ENCODE data around the gene APBA2. TPM values are rescaled to one million over a fixed set of nuclear protein-coding genes. Genes with fewer than 3 reads are reported as not detected.

APBA2 gene
- total and polyA plus RNA-seq, 11 donors = 0.16 to 1.3 (median 0.40) TPM; not detected in 2

- no peaks in the 10 kb centered on the region for H3K27me3 ChIP-seq
- intact Hi-C loops (cut with DNase I) = no loop called here
- H3K9me3 ChIP-seq = no peaks in the 10 kb centered on the region
- TF ChIP-seq CTCF (IDR thresholded peaks at IDR 0.05) (no peak), POLR2A (IDR thresholded peaks at IDR 0.05) (no peak)
- no peak overlapping the region for H3K27ac ChIP-seq
- 90 to 94% (median 93%) methylated on average over 15 to 18 of the region's 18 CpGs for WGBS, 4 donors
- H3K4me3 ChIP-seq = no peak overlapping the region
- no peak for ATAC-seq
- no peaks in the 10 kb centered on the region for H3K4me1 ChIP-seq
- DNase-seq = no peak
- no peaks in the 10 kb centered on the region for H3K36me3 ChIP-seq
These were observed 167.9 kb downstream of the APBA2 start for GRCh38 chr15:29053661-29054131.

GRCh38 chr15:29054171-29055045 is 168.6 kb downstream of the APBA2 start:
- WGBS, 4 donors = 94 to 96% (median 94%) methylated on average over 23 to 34 of the region's 34 CpGs
- ATAC-seq (peak in 1 of 4 donors; percentile 29), DNase-seq (no peak)
- no peak overlapping the region for H3K4me3 ChIP-seq
- H3K9me3 ChIP-seq = no peaks in the 10 kb centered on the region
- no peaks in the 10 kb centered on the region for H3K27me3 ChIP-seq
- no peak overlapping the region for H3K27ac ChIP-seq
- no peaks in the 10 kb centered on the region for H3K36me3 ChIP-seq
- H3K4me1 ChIP-seq = no peaks in the 10 kb centered on the region
- intact Hi-C loops (cut with DNase I) = no loop called here
- TF ChIP-seq POLR2A (IDR thresholded peaks at IDR 0.05) (no peak), CTCF (IDR thresholded peaks at IDR 0.05) (no peak)

GRCh38 chr15:29055876-29056275 is 170.1 kb downstream of the APBA2 start:
- TF ChIP-seq POLR2A (IDR thresholded peaks at IDR 0.05) (no peak), CTCF (IDR thresholded peaks at IDR 0.05) (no peak)
- WGBS, 4 donors = 57 to 72% (median 64%) methylated on average over 7 of the region's 7 CpGs
- no peak for ATAC-seq

GRCh38 chr15:29056839-29057450 is 171.2 kb downstream of the APBA2 start:
- peaks cover 0 to 4% (median 0%) of the 10 kb centered on the region in 9 donors for H3K27me3 ChIP-seq
- no peak for DNase-seq
- no peak overlapping the region for H3K4me3 ChIP-seq
- no peak for TF ChIP-seq POLR2A (IDR thresholded peaks at IDR 0.05)
- no peak for TF ChIP-seq CTCF (IDR thresholded peaks at IDR 0.05)
- no peak overlapping the region for H3K27ac ChIP-seq
- H3K9me3 ChIP-seq = no peaks in the 10 kb centered on the region
- WGBS, 4 donors = 52 to 66% (median 62%) methylated on average over 4 of the region's 4 CpGs
- ATAC-seq = no peak
- no peaks in the 10 kb centered on the region for H3K4me1 ChIP-seq
- intact Hi-C loops (cut with DNase I) = no loop called here
- H3K36me3 ChIP-seq = no peaks in the 10 kb centered on the region

More at GRCh38 chr15:29055876-29056275, 170.1 kb downstream of the APBA2 start:
- H3K36me3 ChIP-seq = no peaks in the 10 kb centered on the region
- no peak overlapping the region for H3K27ac ChIP-seq
- DNase-seq = no peak
- H3K4me1 ChIP-seq = no peaks in the 10 kb centered on the region
- no peaks in the 10 kb centered on the region for H3K9me3 ChIP-seq
- no peak overlapping the region for H3K4me3 ChIP-seq
- intact Hi-C loops (cut with DNase I) = no loop called here
- H3K27me3 ChIP-seq = no peaks in the 10 kb centered on the region

Measured in heart left ventricle (tissue), 16 donors.